LoVo (cell line): ENCODE data around the gene SCAMP3.
"Not testable (repeated sequence)": the region's sequence is repeated elsewhere in the genome, so short reads cannot be mapped to it uniquely, and the experiment has no call there.

Experiments
- DNase-seq: peaks from one replicate; pipeline ENCODE4 v3.0.0-alpha.2; 2016; ENCODE audit warnings: low spot score

SCAMP3 gene

GRCh38 chr1:155254714-155255242 lies 7.4 kb downstream of the SCAMP3 start:
- DNase-seq = no peak

- DNase-seq = no peak
These were observed 7.9 kb downstream of the SCAMP3 start for GRCh38 chr1:155254228-155254713.

- no peak for DNase-seq
These were observed 8.4 kb downstream of the SCAMP3 start for GRCh38 chr1:155253797-155254196.

DNA sequence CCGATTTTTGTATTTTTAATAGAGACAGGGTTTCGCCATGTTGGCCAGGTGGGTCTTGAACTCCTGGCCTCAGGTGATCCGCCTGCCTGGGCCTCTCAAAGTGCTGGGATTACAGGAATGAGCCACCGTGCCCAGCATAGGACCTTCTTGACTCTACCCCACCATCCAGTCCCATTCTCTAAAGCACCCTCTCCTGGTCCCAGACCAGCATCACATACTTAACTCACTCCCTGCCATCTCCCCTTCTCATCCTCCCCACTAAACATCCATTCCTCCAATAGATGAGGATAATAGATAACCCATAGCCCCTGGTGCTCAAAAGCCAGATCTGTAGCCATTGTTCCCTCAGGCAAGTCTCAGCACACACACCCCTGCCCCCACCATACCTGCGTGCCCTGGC lies 9.0 kb downstream of the SCAMP3 start:
- DNase-seq = no peak

DNA sequence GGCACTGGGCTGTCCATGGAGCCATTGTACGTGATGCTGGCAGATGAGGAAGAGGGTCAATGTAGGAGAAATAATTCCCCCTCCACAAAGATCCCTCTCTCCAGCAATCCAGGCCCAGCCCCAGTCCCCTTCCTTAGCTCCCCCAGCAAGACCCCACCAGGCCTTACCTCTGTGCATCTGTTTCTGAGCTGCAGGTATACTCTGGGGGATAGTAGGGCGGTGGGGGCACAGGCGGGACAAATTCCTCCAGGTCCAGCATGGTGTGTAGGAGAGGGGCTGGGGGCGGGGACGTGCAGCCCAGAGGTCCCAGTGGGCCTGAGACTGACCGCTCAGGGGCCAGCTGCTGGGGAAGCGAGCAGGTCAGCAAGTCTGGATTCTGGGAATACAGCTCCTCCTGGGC lies 10.6 kb downstream of the SCAMP3 start:
- DNase-seq = no peak

- peak; percentile 88 for DNase-seq
These were observed 11.3 kb downstream of the SCAMP3 start for GRCh38 chr1:155250633-155251449.

GRCh38 chr1:155250246-155250632 lies 11.9 kb downstream of the SCAMP3 start:
- no peak for DNase-seq

DNA sequence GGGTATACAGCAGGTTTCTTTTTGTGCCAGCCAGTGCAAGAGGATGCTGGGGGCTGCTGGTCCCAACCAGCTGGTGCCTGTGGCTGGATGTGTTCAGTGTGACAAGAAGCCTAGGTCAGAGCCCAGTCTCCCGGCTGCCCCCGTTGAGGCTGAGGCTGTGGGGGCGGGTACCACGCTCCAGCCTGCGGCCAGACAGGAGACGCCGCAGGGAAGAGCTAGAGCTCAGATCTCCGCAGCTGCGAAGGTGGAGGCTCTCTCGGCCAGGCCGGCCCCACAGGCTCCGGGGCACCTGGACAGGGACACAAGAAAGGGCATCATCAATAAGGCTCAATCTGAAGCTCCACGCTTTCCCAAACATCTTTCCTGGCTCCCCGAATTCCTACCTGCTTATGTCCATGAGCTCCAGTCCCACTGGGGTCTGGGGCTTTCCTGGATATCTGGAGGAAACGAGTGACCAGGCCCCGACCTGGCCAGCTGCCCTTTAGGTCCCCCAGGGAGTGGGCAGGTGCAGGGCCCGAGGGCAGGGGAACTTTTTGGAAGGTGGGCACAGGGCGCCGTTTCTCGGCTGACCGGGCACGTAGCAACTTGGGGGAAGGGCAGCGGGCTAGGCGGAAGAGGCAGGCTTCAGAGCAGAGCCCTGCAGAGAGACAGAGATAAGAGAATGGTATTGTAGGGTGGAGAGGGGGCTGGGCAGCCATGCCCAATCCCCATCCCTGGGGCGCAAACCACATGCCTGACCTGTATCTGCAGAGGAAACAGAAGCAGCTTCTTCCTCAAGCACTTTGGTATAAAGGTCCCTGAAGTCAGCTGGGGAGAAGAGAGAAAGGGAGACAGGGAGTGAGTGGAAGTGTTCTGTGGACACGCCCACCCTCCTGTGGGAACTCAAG lies 14.2 kb downstream of the SCAMP3 start:
- DNase-seq = no peak

GRCh38 chr1:155246796-155247195 lies 15.4 kb downstream of the SCAMP3 start:
- not testable (repeated sequence) for DNase-seq

- DNase-seq = no peak
These were observed 17.0 kb downstream of the SCAMP3 start for GRCh38 chr1:155245163-155245524.

DNA sequence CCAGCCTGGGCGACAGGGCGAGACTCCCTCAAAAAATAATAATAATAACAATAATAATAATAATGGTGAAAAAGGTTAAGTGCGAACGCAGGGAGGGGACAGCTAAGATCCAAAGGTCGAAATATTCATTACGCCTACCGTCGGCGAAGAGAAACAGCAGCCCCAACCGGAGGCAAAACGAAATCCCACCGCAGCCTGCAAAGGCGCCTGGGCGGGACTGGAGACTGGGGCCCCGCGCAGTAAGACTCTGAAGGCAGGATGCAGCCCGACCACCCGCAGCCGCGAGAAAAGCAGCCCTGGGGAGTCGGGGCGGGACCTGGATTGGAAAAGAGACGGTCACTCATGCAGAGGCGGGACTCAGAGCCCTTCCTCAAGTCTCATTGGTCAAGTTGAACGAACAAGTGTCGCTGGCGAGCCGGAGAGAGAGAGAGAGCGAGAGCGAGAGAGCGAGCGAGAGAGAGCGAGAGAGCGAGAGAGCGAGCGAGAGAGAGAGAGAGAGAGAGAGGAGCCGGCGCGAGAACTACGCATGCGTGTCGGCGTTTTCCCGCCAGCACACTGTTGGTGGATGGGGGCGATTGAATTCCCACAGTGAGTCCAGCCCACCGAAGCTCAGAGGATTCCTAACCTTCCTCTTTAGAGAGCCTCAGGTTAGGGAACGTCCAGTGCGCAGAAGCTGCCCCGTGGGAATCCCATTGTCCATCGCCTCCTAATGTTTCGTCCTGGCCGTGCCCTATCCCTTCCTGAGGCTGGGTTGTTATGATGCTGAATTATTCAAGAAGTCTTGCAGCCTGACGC lies 17.6 kb downstream of the SCAMP3 start:
- peak; percentile 96 for DNase-seq

DNA sequence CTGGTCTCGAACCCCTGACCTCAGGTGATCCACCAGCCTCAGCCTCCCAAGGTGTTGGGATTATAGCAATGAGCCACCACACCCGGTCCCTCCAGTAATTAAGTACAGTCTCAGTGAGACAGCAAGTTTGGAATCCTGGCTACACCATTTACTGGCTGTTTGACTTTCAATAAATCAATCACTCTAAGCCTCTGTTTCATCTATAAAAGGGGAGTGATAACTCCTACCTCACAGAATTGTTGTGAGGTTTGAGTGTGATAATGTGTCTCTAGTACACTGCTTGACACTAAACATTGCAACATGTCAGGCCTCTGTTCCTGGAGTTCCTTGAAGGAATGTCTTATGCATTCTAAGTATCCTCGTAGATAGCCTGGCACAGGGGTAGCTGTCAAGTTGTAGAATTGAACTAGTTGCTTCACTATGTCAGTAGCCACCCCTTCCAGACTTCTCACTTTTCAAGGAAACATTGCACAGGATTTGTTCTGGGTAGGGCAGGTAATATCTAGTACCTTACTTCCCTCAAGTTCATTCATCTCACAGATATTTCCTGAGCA lies 19.3 kb downstream of the SCAMP3 start:
- no peak for DNase-seq

- peak; percentile 39 for DNase-seq
These were observed 20.3 kb downstream of the SCAMP3 start for GRCh38 chr1:155241841-155242264.

- peak; percentile 84 for DNase-seq
These were observed 21.0 kb downstream of the SCAMP3 start for GRCh38 chr1:155241069-155241679.

DNA sequence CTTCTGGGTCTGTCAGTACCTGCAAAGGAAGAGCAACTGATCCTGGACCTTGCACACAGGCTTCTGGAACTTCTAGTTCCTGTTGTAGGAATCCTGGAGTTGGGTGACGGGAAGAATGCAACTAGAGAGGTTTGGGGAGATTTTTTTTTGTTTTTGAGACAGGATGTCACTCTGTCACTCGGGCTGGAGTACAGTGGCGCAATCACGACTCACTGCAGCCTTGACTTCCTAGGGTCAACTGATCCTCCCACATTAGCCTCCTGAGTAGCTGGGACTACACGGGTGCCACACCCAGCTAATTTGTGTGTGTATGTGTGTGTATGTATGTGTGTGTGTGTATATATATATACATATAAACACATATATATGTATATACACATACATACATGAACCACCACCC lies 25.7 kb downstream of the SCAMP3 start:
- DNase-seq = no peak

GRCh38 chr1:155235375-155235774 lies 26.8 kb downstream of the SCAMP3 start:
- DNase-seq = not testable (repeated sequence)

DNA sequence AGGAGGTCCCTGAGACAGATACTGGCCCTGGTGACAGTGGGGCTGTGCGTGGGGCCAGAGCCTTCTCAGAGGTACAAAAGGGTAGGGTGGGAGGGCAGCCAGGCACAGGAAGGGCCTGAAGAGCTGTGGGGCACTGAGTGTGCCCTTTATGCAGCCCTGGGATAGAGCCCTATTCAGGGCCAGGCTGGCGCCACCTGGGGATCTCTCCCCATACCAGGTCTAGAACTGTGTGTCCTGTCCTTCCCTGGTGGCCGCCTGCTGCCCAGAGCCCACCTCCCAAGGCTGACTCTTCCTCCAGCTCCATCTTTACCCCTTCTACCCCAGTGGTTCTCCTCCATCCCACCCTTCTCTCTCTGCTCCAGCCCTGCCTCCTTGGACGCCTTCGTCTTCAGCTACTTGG lies 28.7 kb downstream of the SCAMP3 start:
- not testable (repeated sequence) for DNase-seq

DNA sequence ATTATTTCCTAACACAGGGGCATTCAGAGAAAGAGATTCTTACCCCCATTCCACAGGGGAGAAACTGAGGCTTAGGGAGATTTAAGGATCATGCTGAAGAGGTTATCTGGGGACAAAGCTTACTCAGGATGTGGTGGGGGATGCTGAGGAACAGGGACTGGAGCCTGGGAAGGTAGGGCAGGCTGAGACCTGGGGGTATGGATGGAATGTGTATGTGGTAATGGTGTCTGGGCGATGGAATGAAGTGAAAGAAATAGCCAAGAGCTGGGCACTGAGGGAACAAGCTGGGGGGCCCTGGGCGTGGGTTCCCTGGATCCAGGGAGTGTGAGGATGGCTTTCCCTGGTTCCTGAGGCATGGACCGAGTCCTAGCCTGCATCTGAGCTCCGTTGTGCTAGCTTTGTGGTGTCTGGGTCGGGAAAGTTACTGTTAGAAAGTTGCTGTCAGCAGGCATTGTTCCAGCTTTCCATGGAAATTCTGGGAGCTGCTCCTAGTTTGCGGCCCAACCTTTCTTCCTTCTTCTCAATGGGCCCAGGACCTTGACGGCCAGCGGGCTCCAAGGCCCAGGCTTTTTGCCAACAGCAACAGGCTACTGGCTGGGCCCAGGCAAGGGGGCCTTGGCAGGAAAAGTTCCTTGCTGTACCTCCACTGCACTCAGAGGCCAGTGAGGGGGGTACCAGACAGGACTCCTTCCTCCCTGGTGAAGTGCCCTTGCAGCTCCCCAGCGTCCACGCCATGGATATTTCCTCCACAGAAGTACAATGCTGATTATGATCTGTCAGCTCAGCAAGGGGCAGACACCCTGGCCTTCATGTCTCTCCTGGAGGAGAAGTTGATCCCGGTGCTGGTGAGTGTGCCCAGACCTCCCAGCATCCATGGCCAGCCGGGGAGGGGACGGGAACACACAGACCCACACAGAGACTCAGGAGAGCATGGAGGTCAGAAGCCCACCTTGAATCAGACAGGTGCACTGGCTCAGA lies 29.9 kb downstream of the SCAMP3 start:
- DNase-seq = not testable (repeated sequence)

- not testable (repeated sequence) for DNase-seq
These were observed 30.9 kb downstream of the SCAMP3 start for GRCh38 chr1:155231302-155231701.

GRCh38 chr1:155228096-155228427 lies 34.1 kb downstream of the SCAMP3 start:
- DNase-seq = no peak
